D721Med (cell line): Measurements from ENCODE around the gene PODNL1.

Source experiments
- DNase-seq: peaks from one replicate; pipeline ENCODE4 v3.0.0; 2011; ENCODE audit warnings: low spot score; ENCODE audit not compliant: insufficient read length
- FAIRE-seq: peaks from 2 replicates; lab custom pipeline; 2011; peaks lifted over from hg19 to GRCh38; lab: Jason Lieb, UNC
- CTCF ChIP-seq: IDR thresholded peaks from 2 replicates; pipeline ENCODE4 v1.5.1; 2012; ENCODE audit warnings: mild to moderate bottlenecking, control low read depth; ENCODE audit not compliant: insufficient read depth; ENCODE audit errors: missing control alignments

Gene PODNL1

GRCh38 chr19:13942023-13942684 is 3.9 kb upstream of the PODNL1 start:
- no peak for TF ChIP-seq CTCF
- DNase-seq (no peak), FAIRE-seq (no peak)

DNA sequence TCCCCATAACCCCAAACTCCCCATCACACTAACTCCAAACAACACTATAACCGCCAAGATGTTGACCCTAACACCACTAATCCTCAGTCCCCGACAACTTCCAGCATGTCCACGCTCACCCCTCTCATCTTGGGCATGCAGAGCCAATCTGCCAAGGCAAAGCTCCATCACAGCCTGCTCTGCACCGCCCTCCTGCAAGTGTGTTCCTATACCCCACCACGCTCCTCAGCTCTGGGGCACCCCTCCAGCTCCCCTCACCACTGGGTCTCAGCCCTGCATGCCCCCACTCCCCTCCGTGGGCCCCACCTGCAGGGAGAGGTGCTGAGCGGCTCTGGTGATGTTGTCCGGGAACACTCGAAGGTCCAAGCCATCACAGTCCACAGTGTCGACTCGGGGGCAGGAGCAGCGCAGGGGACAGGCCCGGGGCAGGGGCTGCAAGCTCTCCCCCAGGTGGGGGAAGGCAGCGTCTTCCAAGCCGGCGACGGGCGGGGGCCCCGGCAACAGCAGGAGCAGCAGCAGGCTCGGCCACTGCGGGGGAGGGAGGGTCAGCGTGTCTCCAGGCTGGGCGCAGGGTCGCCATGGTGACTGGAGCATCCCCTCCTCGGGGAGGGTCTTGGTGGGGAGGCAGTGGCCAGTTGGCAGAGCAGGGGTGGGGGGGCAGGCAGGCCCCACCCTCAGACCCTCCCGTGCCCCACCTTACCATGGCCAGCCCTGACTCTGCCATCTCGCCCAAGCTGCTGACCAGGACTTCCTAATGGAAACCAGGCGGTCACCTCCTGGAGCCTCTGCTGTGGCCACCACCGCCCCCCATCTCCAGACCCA is 527 bp downstream of the PODNL1 start:
- no peak for TF ChIP-seq CTCF
- DNase-seq, result no peak
- no peak for FAIRE-seq

DNA sequence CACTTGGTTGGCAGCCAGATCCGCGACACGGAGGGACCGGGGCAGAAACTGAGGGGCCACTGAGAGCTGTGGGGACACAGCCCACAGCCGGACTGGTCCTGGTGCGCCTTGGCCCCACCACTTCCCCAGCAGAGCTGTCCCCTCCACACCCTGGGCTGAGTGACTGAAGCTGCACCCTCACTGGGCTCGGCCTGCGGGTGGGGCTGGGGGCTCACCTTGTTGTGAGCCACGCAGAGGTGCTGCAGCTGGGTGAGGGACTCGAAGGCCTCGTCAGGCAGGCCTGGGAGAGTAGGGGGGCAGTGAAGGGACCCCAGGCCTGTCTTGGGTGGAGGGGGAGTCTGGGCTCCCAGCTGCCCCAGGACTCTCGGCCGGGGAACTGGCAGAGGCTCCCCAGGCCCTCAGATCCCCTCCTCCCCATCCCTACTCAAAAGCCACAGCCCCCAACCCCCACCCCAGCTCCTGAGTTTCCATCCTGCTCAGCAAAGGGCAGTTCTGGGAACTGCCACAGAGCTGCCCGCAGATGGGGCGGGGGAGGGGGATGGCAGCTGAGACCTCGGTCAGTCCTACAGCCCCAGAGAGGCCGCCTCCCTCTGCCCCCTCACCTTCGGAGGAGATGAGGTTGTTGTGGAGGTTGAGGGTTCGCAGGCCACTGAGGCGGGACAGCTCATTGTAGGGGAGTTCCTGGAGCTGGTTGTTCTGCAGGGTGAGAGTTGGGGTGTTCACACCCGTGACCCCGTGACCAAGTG is 2.3 kb downstream of the PODNL1 start:
- no peak for TF ChIP-seq CTCF

GRCh38 chr19:13934785-13935109 is 3.5 kb downstream of the PODNL1 start:
- FAIRE-seq, result no peak
- DNase-seq, result no peak
- no peak for TF ChIP-seq CTCF

More for the DNA sequence above, 2.3 kb downstream of the PODNL1 start:
- FAIRE-seq (no peak), DNase-seq (no peak)

GRCh38 chr19:13932911-13933393 is 5.3 kb downstream of the PODNL1 start:
- DNase-seq, result no peak
- no peak for TF ChIP-seq CTCF
- no peak for FAIRE-seq

DNA sequence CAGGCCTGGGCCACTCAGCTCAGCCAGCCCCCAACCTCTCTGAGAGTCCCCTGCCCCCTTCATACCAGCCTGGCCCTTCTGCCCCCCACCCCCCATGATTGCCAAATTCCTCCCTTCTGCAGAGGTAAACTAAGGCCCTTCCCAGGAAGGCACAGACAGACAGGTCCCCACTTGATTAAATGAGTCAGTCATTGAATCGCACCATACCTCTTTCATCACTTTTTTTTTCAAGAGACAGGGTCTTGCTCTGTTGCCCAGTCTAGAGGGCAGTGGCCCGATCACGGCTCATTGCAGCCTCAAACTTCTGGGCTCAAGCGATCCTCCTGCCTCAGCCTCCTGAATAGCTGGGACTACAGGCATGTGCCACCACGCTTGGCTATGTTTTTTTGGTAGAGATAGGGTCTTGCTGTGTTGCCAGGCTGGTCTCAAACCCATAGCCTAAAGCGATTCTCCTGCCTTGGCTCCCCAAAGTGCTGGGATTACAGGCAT is 6.0 kb downstream of the PODNL1 start:
- TF ChIP-seq CTCF, result no peak
- FAIRE-seq, result no peak

More for the DNA sequence above, 6.0 kb downstream of the PODNL1 start:
- no peak for DNase-seq
